Measurements from ENCODE around the gene LRP1B.

The LRP1B gene

GRCh38 chr2:141125432-141125831 is 1005.4 kb downstream of the LRP1B start:
- no peaks in the 10 kb centered on the region for H3K4me1 ChIP-seq (ENCODE audit: insufficient read depth, low read length, severe bottlenecking)
- TF ChIP-seq CTCF (IDR thresholded peaks at IDR 0.05; ENCODE audit: low read length) (no peak), EZH2 (IDR thresholded peaks at IDR 0.05; ENCODE audit: borderline replicate concordance, low read length) (no peak)
- no peak overlapping the region for H3K27ac ChIP-seq (ENCODE audit: low read depth, low read length, poor library complexity, severe bottlenecking)
- H3K9ac ChIP-seq (ENCODE audit: low read length), result no peak overlapping the region
- no peak overlapping the region for H2AFZ ChIP-seq (ENCODE audit: low read length)
- H3K4me2 ChIP-seq (ENCODE audit: low read length), result no peak overlapping the region
- H4K20me1 ChIP-seq (ENCODE audit: insufficient read depth, low read length), result no peaks in the 10 kb centered on the region
- H3K4me3 ChIP-seq (ENCODE audit: low read depth, low read length, poor library complexity, severe bottlenecking), result no peak overlapping the region
- H3F3A ChIP-seq (ENCODE audit: insufficient read depth, low read length), result no peaks in the 10 kb centered on the region
- no peaks in the 10 kb centered on the region for H3K79me2 ChIP-seq (ENCODE audit: insufficient read depth, low read length)
- no peaks in the 10 kb centered on the region for H3K9me2 ChIP-seq (ENCODE audit: low read depth, low read length)
- no peaks in the 10 kb centered on the region for H3K9me3 ChIP-seq (ENCODE audit: low read length)
- H3K36me3 ChIP-seq (ENCODE audit: insufficient read depth, low read length), result no peaks in the 10 kb centered on the region
- H3K27me3 ChIP-seq (ENCODE audit: insufficient read depth, low read length), result no peaks in the 10 kb centered on the region

GRCh38 chr2:141118836-141119235 is 1012.0 kb downstream of the LRP1B start:
- Histone ChIP-seq H3K9me3 (ENCODE audit: low read length) (no peaks in the 10 kb centered on the region), H3K9ac (ENCODE audit: low read length) (no peak overlapping the region), H3K79me2 (ENCODE audit: insufficient read depth, low read length) (no peaks in the 10 kb centered on the region), H3K27me3 (ENCODE audit: insufficient read depth, low read length) (no peaks in the 10 kb centered on the region), H3K4me2 (ENCODE audit: low read length) (no peak overlapping the region), H3F3A (ENCODE audit: insufficient read depth, low read length) (no peaks in the 10 kb centered on the region), H2AFZ (ENCODE audit: low read length) (no peak overlapping the region), H3K36me3 (ENCODE audit: insufficient read depth, low read length) (no peaks in the 10 kb centered on the region), H4K20me1 (ENCODE audit: insufficient read depth, low read length) (no peaks in the 10 kb centered on the region), H3K9me2 (ENCODE audit: low read depth, low read length) (no peaks in the 10 kb centered on the region), H3K4me1 (ENCODE audit: insufficient read depth, low read length, severe bottlenecking) (no peaks in the 10 kb centered on the region), H3K4me3 (ENCODE audit: low read depth, low read length, poor library complexity, severe bottlenecking) (no peak overlapping the region), H3K27ac (ENCODE audit: low read depth, low read length, poor library complexity, severe bottlenecking) (no peak overlapping the region)
- TF ChIP-seq CTCF (IDR thresholded peaks at IDR 0.05; ENCODE audit: low read length) (no peak), EZH2 (IDR thresholded peaks at IDR 0.05; ENCODE audit: borderline replicate concordance, low read length) (no peak)

- Histone ChIP-seq H3K9ac (ENCODE audit: low read length) (no peak overlapping the region), H3K9me3 (ENCODE audit: low read length) (no peaks in the 10 kb centered on the region), H3K79me2 (ENCODE audit: insufficient read depth, low read length) (no peaks in the 10 kb centered on the region), H3F3A (ENCODE audit: insufficient read depth, low read length) (no peaks in the 10 kb centered on the region), H3K9me2 (ENCODE audit: low read depth, low read length) (no peaks in the 10 kb centered on the region), H4K20me1 (ENCODE audit: insufficient read depth, low read length) (no peaks in the 10 kb centered on the region), H3K4me3 (ENCODE audit: low read depth, low read length, poor library complexity, severe bottlenecking) (no peak overlapping the region), H3K27me3 (ENCODE audit: insufficient read depth, low read length) (no peaks in the 10 kb centered on the region), H2AFZ (ENCODE audit: low read length) (no peak overlapping the region), H3K4me2 (ENCODE audit: low read length) (no peak overlapping the region), H3K36me3 (ENCODE audit: insufficient read depth, low read length) (no peaks in the 10 kb centered on the region), H3K27ac (ENCODE audit: low read depth, low read length, poor library complexity, severe bottlenecking) (no peak overlapping the region), H3K4me1 (ENCODE audit: insufficient read depth, low read length, severe bottlenecking) (no peaks in the 10 kb centered on the region)
- TF ChIP-seq EZH2 (IDR thresholded peaks at IDR 0.05; ENCODE audit: borderline replicate concordance, low read length) (no peak), CTCF (IDR thresholded peaks at IDR 0.05; ENCODE audit: low read length) (no peak)
Measured at GRCh38 chr2:141113301-141113700, 1017.5 kb downstream of the LRP1B start.
